Upper lobe of left lung (tissue), 6 donors: ENCODE data around the gene SCYL3. TPM values are rescaled to one million over a fixed set of nuclear protein-coding genes. Genes with fewer than 3 reads are reported as not detected.
A peak's percentile ranks its signal among the peaks of the same experiment; 100 is the strongest.

Source experiments
- ATAC-seq, 2 donors: fragments of 200-7000 bp; cut with Tn5 transposase; one replicate each; pipeline ENCODE4 v1.9.1; 2022; ENCODE audit warnings: mild to moderate bottlenecking in 2 of 2, moderate library complexity in 2 of 2; ENCODE audit not compliant: low FRiP score in 2 of 2
- DNase-seq, 2 donors: peaks; one replicate each; pipeline ENCODE4 v3.0.0-alpha.2; 2019 to 2020
- H3K27ac ChIP-seq, 4 donors: fragments of 200-600 bp; sonication (generic); one replicate each; pipeline ENCODE4 v1.5.1; 2016 to 2019
- H3K27me3 ChIP-seq, 4 donors: fragments of 200-600 bp; sonication (generic); one replicate each; pipeline ENCODE4 v1.5.1; 2017 to 2019
- H3K36me3 ChIP-seq, 4 donors: fragments of 200-600 bp; sonication (generic); one replicate each; pipeline ENCODE4 v1.5.1; 2016 to 2019
- H3K4me1 ChIP-seq, 4 donors: fragments of 200-600 bp; sonication (generic); one replicate each; pipeline ENCODE4 v1.5.1; 2018 to 2019
- H3K4me3 ChIP-seq, 4 donors: fragments of 200-600 bp; sonication (generic); one replicate each; pipeline ENCODE4 v1.5.1; 2017 to 2019; ENCODE audit warnings: mild to moderate bottlenecking in 2 of 4, moderate library complexity in 1 of 4
- H3K9me3 ChIP-seq, 4 donors: fragments of 200-600 bp; sonication (generic); one replicate each; pipeline ENCODE4 v1.5.1; 2018 to 2019
- EP300 ChIP-seq, 4 donors: sonication (generic); formaldehyde crosslinking; IDR thresholded peaks; one replicate each; pipeline ENCODE4 v1.5.1; 2017; ENCODE audit warnings: antibody characterized with exemption in 4 of 4, control low read depth in 2 of 4
- POLR2A ChIP-seq, 4 donors: fragments of 450-650 bp; IDR thresholded peaks; one replicate each; pipeline ENCODE4 v1.5.1; 2016 to 2017; ENCODE audit warnings: antibody characterized with exemption in 4 of 4, mild to moderate bottlenecking in 2 of 4
- POLR2AphosphoS5 ChIP-seq, 2 donors: sonication (generic); formaldehyde crosslinking; IDR thresholded peaks; one replicate each; pipeline ENCODE4 v1.5.1; 2017; ENCODE audit warnings: antibody characterized with exemption in 2 of 2
- WGBS, 2 donors: methylation state at CpG; one replicate each; pipeline ENCODE4 v1.1.5; 2017 to 2018; 5-methylcytosine and 5-hydroxymethylcytosine counted together
- total RNA-seq, 6 donors: library from RNA; depleted of rRNA in 4 of 6; stranded (reverse); fragments of >200 nt in 4 of 6; gene quantifications; one replicate each; pipeline versions ENCODE4 v1.1.0 to v1.2.1, GENCODE V29; 2016 to 2021
- TF ChIP-seq, protein P1 (sequence below), 6 experiments: fragments of 450-650 bp in 4 of 6; fragments of 200-600 bp in 2 of 6; sonication (generic) in 2 of 6; IDR thresholded peaks; one replicate each; pipeline ENCODE4 v1.5.1; 2016 to 2019; ENCODE audit warnings: antibody characterized with exemption in 6 of 6
- donor health status: DM: no; HTN: no; CAD: no; lungs with moderate emphysema.
- donor health status: DM: no; HTN: yes; CAD: no; lungs with severe emphysema.

Gene SCYL3, protein sequence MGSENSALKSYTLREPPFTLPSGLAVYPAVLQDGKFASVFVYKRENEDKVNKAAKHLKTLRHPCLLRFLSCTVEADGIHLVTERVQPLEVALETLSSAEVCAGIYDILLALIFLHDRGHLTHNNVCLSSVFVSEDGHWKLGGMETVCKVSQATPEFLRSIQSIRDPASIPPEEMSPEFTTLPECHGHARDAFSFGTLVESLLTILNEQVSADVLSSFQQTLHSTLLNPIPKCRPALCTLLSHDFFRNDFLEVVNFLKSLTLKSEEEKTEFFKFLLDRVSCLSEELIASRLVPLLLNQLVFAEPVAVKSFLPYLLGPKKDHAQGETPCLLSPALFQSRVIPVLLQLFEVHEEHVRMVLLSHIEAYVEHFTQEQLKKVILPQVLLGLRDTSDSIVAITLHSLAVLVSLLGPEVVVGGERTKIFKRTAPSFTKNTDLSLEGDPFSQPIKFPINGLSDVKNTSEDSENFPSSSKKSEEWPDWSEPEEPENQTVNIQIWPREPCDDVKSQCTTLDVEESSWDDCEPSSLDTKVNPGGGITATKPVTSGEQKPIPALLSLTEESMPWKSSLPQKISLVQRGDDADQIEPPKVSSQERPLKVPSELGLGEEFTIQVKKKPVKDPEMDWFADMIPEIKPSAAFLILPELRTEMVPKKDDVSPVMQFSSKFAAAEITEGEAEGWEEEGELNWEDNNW
- total RNA-seq, result 10 to 100 TPM in 4 of 6 donors, 1 to 10 TPM in 2; 6.4 to 15.1 (median 10.7) TPM

DNA sequence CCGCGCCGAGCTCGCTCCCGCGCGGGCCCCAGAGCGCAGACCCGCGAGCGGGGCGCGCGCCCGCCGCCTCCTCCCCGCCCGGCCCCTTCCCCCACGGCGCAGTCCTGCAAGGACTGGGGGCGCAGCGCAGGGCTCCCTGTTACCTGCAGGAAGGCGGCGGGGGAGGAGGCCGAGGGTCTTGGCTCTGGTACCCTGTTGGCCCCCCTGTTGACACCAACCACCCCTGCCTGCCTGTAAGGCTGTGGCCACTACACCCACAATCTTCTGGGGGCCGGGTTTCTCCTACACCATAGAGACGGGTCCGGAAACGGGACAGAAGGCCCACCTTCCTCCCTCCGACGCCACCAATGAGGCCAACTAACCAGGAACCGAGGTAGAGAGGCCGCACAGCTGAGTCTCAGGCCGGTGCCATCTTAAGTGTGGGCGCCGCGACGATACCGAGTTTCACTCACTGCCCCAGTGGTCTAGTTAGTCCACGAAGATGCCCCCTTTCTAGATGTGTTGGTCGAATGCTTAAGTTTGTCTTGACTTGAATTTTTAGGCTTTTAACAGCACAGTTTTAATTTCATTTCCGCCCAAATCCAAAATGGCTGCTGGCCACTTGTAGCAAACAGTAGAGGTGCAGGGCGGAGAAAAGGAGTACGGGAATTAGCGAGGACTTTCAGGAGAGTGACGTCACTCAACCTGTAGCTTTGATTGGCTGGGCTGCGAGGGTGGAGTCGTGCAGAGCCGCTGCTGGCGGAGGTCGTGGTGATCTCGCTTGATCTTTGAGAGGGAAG, at the start of gene SCYL3:
Gene SCYL3 (minus strand): TSS at position 252 of the 779 bp plus-strand sequence. CDS start 5,056 bp downstream, outside the sequence.
- H3K4me1 ChIP-seq, result peaks cover 19 to 27% (median 23%) of the 10 kb centered on the region in 4 donors
- H3K27ac ChIP-seq, result peak within 1 kb of the TSS; percentile 98 to 99 (median 99)
- WGBS, 2 donors, result 0 to 1% methylated on average over 23 to 35 of the region's 52 CpGs
- H3K9me3 ChIP-seq, result no peaks in the 10 kb centered on the region
- no peaks in the 10 kb centered on the region for H3K27me3 ChIP-seq
- ATAC-seq, result peak; percentile 98 to 99
- peak within 1 kb of the TSS; percentile 80 to 96 (median 88) for H3K4me3 ChIP-seq
- no peaks in the 10 kb centered on the region for H3K36me3 ChIP-seq
- peak; percentile 97 for DNase-seq
- TF ChIP-seq EP300 (IDR thresholded peaks at IDR 0.05) (peak in 1 of 4 donors; percentile 14), POLR2AphosphoS5 (IDR thresholded peaks at IDR 0.05) (peak; percentile 64 to 69), POLR2A (IDR thresholded peaks at IDR 0.05) (peak in 3 of 4 donors; percentile 32 to 91 (median 71))
- TF ChIP-seq, protein P1, sequence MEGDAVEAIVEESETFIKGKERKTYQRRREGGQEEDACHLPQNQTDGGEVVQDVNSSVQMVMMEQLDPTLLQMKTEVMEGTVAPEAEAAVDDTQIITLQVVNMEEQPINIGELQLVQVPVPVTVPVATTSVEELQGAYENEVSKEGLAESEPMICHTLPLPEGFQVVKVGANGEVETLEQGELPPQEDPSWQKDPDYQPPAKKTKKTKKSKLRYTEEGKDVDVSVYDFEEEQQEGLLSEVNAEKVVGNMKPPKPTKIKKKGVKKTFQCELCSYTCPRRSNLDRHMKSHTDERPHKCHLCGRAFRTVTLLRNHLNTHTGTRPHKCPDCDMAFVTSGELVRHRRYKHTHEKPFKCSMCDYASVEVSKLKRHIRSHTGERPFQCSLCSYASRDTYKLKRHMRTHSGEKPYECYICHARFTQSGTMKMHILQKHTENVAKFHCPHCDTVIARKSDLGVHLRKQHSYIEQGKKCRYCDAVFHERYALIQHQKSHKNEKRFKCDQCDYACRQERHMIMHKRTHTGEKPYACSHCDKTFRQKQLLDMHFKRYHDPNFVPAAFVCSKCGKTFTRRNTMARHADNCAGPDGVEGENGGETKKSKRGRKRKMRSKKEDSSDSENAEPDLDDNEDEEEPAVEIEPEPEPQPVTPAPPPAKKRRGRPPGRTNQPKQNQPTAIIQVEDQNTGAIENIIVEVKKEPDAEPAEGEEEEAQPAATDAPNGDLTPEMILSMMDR (IDR thresholded peaks at IDR 0.05), result peak in 1 of 6 experiments; percentile 18

DNA sequence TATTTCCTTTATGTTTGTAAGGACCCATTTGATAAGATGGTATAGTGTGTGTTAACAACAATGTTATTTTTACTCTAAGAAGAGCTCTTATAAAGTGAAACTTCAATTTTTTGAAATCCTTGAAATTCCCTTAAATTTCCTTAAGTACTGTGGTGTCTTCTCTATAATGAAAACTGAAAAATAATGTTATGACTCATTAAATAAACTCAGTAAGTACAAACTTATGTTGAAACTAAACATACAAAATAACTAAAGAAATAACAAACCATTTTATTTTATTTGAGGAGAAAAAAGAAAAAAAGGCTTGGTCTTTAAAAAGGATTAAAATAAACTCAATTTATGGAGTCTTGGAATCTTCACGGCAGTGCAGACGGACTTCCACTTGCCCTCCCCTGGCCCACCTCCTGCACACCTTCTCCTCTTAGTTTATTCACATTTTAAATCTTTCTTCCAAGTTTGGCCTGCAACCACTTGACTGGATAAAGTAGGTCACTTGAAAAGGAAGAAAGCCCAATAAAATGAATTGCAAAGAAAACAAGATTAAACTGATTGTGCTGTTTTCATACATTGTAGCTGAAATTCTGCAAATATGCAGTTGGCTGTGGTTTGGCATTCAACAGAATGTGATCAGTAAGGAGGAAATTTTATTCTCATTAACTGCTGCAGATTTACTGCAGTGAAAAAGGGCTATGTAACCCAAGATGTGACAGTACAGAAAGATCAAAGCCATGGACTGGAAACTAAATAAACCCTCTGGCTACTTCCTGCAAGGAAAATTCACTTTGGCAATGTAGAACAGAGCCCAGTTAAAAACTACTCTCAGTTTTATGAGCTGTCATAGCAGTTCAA, 48.5 kb upstream of the SCYL3 start:
- 50 to 61% methylated on average over 2 of the region's 2 CpGs for WGBS, 2 donors
- no peaks in the 10 kb centered on the region for H3K9me3 ChIP-seq
- DNase-seq (no peak), ATAC-seq (no peak)
- H3K27me3 ChIP-seq, result no peaks in the 10 kb centered on the region
- H3K36me3 ChIP-seq, result peaks cover 0 to 5% (median 0%) of the 10 kb centered on the region in 4 donors
- peaks cover 0 to 7% (median 1%) of the 10 kb centered on the region in 4 donors for H3K4me1 ChIP-seq
- TF ChIP-seq POLR2AphosphoS5 (IDR thresholded peaks at IDR 0.05) (no peak), POLR2A (IDR thresholded peaks at IDR 0.05) (no peak), EP300 (IDR thresholded peaks at IDR 0.05) (no peak)
- TF ChIP-seq, protein P1 (IDR thresholded peaks at IDR 0.05), result no peak
- no peak overlapping the region for H3K27ac ChIP-seq
- no peak overlapping the region for H3K4me3 ChIP-seq

DNA sequence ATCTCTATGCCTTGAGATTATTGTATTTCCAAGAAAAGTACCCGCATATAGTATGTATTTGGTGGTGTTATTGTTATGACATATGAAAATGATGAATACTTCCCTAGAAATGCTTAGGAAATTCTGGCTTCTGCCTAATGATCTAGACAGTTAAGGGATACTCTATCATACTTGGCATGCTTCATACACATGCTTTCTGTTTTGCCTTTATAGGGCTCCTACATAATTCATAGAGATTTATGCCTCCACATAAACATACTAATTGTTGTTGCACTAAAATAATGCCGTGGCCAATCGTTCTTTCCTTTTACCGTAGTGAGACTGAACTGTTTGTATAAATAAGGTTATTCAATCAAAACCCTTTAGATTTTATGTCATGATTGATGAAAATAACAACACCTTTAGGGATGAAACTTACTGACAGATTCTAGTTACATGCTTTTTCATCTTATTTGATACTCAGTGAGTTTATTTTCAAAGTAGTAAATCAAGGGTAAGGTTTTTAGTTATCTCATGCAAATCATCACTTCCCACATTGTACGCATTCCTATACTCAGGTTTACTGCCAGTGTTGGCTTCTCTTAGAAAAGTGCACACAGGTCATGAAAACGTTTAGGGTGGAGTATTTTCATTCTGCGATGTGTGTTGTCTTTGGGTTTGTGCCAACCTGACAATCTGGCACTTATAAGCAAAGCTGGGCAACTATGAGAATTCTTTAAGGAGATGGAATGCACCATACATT, 40.5 kb upstream of the SCYL3 start:
- H3K4me3 ChIP-seq, result no peak overlapping the region
- H3K4me1 ChIP-seq, result peaks cover 0 to 8% (median 1%) of the 10 kb centered on the region in 4 donors
- WGBS, 2 donors, result 35 to 48% methylated on average over 7 of the region's 7 CpGs
- ATAC-seq (no peak), DNase-seq (no peak)
- TF ChIP-seq POLR2A (IDR thresholded peaks at IDR 0.05) (no peak), POLR2AphosphoS5 (IDR thresholded peaks at IDR 0.05) (no peak), EP300 (IDR thresholded peaks at IDR 0.05) (no peak)
- TF ChIP-seq, protein P1 (IDR thresholded peaks at IDR 0.05), result no peak
- no peaks in the 10 kb centered on the region for H3K9me3 ChIP-seq
- peak overlapping the region in 1 of 4 donors; percentile 34 for H3K27ac ChIP-seq
- no peaks in the 10 kb centered on the region for H3K27me3 ChIP-seq
- no peaks in the 10 kb centered on the region for H3K36me3 ChIP-seq
